AG04449 (cell line): ENCODE measurements around the gene NOTCH2.
"Not testable (repeated sequence)": the region's sequence is repeated elsewhere in the genome, so short reads cannot be mapped to it uniquely, and the experiment has no call there.

Experiments used
- CTCF ChIA-PET: fragments of 350-600 bp; formaldehyde crosslinking; extraction: SDS; loops from one replicate; lab custom pipeline; 2021; ENCODE audit warnings: antibody characterized with exemption; lab: Yijun Ruan, JAX
- POLR2A ChIA-PET: fragments of 400-600, 350-600 bp; formaldehyde crosslinking; extraction: SDS; loops from one replicate; lab custom pipeline; 2020; ENCODE audit warnings: antibody characterized with exemption, inconsistent platforms; lab: Yijun Ruan, JAX
- DNase-seq: peaks from one replicate; pipeline ENCODE4 v3.0.0-alpha.2; 2010; ENCODE audit warnings: low read depth, low spot score
- H3K4me3 ChIP-seq: 2 replicates; pipeline ENCODE4 v1.5.1; 2011; ENCODE audit warnings: low read depth, mild to moderate bottlenecking, control low read depth, low read length
- CTCF ChIP-seq: IDR thresholded peaks from one replicate; pipeline ENCODE4 v1.5.1; 2011; ENCODE audit warnings: mild to moderate bottlenecking, moderate library complexity, low read length, control low read depth, inconsistent platforms; ENCODE audit not compliant: insufficient read depth; ENCODE audit errors: missing control alignments

Gene NOTCH2

DNA sequence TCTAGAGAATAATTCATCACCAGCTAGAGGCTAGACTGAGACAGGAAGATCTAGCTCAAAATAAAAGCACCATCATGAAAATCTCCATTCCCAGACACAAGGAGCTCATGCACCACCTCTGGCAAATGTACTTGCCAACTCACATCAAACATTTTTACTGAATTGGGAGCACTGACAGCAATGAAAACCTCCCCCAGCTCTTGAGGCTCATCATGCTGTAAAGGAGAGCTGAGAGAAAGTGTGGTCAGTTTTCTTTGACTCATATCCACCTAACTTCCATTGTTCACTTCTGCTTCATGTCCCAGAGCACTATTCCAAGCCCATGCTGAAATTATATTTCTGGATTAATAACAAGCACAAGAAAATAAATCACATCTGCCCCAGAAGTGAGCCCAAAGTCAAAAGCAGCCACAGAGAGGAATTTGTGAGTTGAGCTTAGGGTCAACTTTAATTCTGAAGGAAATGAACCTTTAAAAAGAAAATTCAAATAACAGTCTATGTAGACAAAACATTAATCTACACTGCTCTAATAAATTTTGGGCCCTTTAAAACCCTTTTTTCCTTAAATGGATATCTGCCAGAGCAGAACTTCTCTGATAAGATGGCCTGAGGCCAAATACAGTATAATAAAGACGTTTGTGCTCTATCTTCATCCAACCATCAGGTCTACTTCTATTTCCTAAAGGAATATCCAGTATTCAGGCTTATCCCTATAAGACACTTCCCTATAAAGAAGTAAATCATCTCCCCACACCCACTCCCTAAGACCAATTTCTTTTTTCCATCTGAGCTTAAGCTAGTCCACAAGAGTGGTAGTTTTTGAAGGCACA lies 87.3 kb downstream of the NOTCH2 start:
- CTCF ChIA-PET = interaction anchor here (1.3 to 4.2 kb wide), 2 partner anchors 14 to 25 kb away, joined by 3 to 30 read pairs; no protein-coding TSS in a partner anchor
- POLR2A ChIA-PET = no interaction called here
- no peak for TF ChIP-seq CTCF
- no peak for DNase-seq
- no peak overlapping the region for H3K4me3 ChIP-seq

DNA sequence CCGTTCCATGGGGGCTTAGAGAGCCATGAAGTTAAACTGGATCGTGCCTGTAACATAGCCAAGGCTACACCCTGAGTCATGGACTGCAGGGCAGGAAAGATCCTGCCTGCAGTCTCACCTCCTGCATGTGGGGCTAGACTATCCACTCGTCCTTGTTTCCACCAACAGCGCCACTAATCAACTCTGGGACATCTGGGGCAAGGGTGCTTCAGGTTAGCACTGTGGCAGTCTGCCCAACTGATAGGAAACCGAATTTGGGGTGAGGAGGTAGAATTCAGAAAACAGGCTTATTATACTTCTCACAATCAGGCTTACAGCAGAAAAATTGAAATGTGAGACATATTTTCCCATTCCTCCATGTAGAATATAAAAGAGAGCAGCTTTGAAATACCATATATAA lies 88.0 kb downstream of the NOTCH2 start:
- ChIA-PET CTCF (interaction anchor here (1.8 to 4.2 kb wide), 2 partner anchors 13 to 33 kb away, joined by 4 to 30 read pairs; no protein-coding TSS in a partner anchor), POLR2A (no interaction called here)
- no peak overlapping the region for H3K4me3 ChIP-seq
- TF ChIP-seq CTCF = no peak
- no peak for DNase-seq

- no peak for TF ChIP-seq CTCF
- no peak overlapping the region for H3K4me3 ChIP-seq
- no peak for DNase-seq
- ChIA-PET POLR2A (no interaction called here), CTCF (interaction anchor here (1.5 to 4.7 kb wide), 2 partner anchors 11 to 13 kb away, joined by 4 to 28 read pairs; no protein-coding TSS in a partner anchor)
Observed at GRCh38 chr1:119978018-119978505, 91.4 kb downstream of the NOTCH2 start.

DNA sequence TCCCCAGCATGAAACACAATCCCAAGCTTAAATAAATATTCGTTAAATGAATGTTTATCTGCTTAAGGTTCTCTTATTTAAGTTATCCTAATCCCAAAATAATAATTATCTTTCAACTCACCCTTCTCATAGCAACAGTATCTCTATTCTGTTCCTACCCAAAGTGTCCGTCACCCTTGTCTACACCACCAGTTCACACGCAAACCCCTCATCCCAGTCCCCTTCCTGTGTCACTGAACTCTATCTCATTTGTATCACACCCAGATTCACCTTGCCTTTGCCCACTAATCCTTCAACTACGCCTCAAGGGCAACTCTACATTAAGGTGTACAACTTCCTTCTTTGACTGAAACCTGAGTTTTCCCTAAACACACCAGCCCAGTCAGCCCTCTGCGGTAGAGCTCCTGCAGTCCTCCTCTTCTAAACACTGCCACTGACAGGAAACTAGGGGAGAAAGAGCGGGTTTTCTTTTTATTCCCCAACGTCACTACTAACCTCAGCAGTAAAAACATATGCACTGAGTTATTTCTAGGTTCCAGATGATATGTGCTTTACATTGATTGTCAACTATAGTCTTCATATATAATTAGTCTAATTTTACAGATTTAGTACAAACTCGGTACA lies 92.2 kb downstream of the NOTCH2 start:
- DNase-seq, H3K4me3 ChIP-seq, POLR2A ChIA-PET: not testable (repeated sequence)
- CTCF ChIA-PET = interaction anchor here (4.7 kb wide), 1 partner anchor 10 kb away, joined by 28 read pairs; no protein-coding TSS in a partner anchor

DNA sequence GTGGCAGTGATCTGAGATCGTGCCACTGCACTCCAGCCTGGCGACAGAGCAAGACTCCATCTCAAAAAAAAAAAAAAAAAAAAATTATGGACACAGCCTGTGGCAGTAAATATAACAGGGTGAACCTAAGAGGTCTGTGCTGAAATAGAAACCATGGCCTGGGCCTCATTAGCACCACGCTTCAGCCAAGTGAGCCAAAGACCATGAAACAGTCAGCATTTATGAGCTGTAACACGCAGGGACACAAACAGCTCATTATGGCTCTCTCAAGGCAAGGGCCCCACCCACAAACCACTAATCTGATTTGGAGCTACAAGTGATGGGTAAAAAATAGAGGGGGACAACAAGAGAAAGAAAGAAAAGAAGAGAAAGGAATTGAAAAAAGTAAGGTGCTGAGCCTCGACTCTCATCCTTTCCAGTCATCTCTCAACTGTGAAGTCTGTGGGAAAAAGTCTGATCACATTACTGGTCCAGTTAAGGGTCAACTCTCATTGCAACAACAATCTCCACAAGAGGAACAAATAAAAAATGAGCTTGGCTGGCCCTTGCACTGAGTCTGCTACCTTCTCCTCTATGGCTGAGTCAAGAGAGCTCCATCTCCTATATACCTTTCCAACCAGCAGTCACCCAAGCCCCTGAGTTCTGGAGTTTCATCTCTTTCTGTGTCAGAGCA lies 93.7 kb downstream of the NOTCH2 start:
- POLR2A ChIA-PET = interaction anchor here (0.9 kb wide), 1 partner anchor 11 kb away, joined by 3 read pairs; no protein-coding TSS in a partner anchor
- not testable (repeated sequence) for DNase-seq, H3K4me3 ChIP-seq
- CTCF ChIA-PET = interaction anchor here (0.9 to 1.3 kb wide), 5 partner anchors 8 to 28 kb away, joined by 3 read pairs; no protein-coding TSS in a partner anchor

- ChIA-PET CTCF (interaction anchor here (0.9 to 1.4 kb wide), 6 partner anchors 9 to 26 kb away, joined by 3 to 4 read pairs (median 3); no protein-coding TSS in a partner anchor), POLR2A (no interaction called here)
- TF ChIP-seq CTCF = no peak
- no peak for DNase-seq
- H3K4me3 ChIP-seq = no peak overlapping the region
Observed at GRCh38 chr1:119975006-119975405, 94.5 kb downstream of the NOTCH2 start.
